ENCODE measurements around the gene SPOCK3. TPM values are rescaled to one million over a fixed set of nuclear protein-coding genes. Genes with fewer than 3 reads are reported as not detected.
A peak's percentile ranks its signal among the peaks of the same experiment; 100 is the strongest.

The SPOCK3 gene
- total RNA-seq, 2 donors from 2014 or later: 21.1 to 22.5 TPM

- Histone ChIP-seq H3K36me3 (ENCODE audit: control insufficient read depth, insufficient read depth, low read length) (no peaks in the 10 kb centered on the region), H3K27me3 (ENCODE audit: control insufficient read depth, insufficient read depth, low read length, poor library complexity, severe bottlenecking) (no peaks in the 10 kb centered on the region), H3K9me3 (ENCODE audit: control insufficient read depth, low read length) (no peaks in the 10 kb centered on the region), H3K4me3 (ENCODE audit: low read length) (no peak overlapping the region), H3K27ac (ENCODE audit: low read depth, low read length) (no peak overlapping the region), H3K9ac (ENCODE audit: extremely low read depth, low read length, poor library complexity, severe bottlenecking) (no peak overlapping the region), H3K4me1 (ENCODE audit: control insufficient read depth, insufficient read depth, low read length) (peaks cover 9% of the 10 kb centered on the region)
- TF ChIP-seq, protein P1, sequence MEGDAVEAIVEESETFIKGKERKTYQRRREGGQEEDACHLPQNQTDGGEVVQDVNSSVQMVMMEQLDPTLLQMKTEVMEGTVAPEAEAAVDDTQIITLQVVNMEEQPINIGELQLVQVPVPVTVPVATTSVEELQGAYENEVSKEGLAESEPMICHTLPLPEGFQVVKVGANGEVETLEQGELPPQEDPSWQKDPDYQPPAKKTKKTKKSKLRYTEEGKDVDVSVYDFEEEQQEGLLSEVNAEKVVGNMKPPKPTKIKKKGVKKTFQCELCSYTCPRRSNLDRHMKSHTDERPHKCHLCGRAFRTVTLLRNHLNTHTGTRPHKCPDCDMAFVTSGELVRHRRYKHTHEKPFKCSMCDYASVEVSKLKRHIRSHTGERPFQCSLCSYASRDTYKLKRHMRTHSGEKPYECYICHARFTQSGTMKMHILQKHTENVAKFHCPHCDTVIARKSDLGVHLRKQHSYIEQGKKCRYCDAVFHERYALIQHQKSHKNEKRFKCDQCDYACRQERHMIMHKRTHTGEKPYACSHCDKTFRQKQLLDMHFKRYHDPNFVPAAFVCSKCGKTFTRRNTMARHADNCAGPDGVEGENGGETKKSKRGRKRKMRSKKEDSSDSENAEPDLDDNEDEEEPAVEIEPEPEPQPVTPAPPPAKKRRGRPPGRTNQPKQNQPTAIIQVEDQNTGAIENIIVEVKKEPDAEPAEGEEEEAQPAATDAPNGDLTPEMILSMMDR (conservative IDR thresholded peaks at IDR 0.05): no peak
- no peak overlapping the region for H3K27ac Mint-ChIP-seq
- H3K4me1 Mint-ChIP-seq: peaks cover 6% of the 10 kb centered on the region
- H3K4me3 Mint-ChIP-seq: no peak overlapping the region
- 96 to 100% methylated on average over 1 to 2 of the region's 2 CpGs for WGBS, 2 experiments (ENCODE audit: insufficient coverage in 1 of 2, insufficient read length in 1 of 2)
- no peak for DNase-seq
- no peaks in the 10 kb centered on the region for H3K9me3 Mint-ChIP-seq
- no peaks in the 10 kb centered on the region for H3K36me3 Mint-ChIP-seq (ENCODE audit: low read depth)
- H3K27me3 Mint-ChIP-seq (ENCODE audit: insufficient read depth): no peaks in the 10 kb centered on the region
These were observed 347.6 kb downstream of the SPOCK3 start for GRCh38 chr4:166886718-166887117.

DNA sequence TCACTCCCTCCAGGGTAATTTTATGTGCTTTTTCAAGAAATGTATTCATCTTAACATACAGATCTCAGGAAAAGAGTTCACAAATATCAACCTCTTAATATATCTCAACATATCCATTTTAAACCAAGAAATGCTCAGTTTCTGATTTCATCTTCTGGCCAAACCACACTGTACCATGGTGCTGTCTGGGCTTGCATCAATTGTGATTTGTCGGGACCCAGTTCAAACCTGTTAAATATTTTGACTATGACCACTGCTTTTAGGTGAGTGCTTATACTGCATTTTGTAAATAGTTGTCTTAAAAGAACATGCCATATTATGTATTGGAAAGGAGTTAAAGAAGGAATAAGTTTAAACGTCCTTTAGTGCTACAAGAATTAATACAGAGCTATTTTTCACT lies 352.1 kb downstream of the SPOCK3 start:
- H3K27me3 Mint-ChIP-seq (ENCODE audit: insufficient read depth): no peaks in the 10 kb centered on the region
- Histone ChIP-seq H3K4me1 (ENCODE audit: control insufficient read depth, insufficient read depth, low read length) (peaks cover 11% of the 10 kb centered on the region), H3K4me3 (ENCODE audit: low read length) (no peak overlapping the region), H3K27me3 (ENCODE audit: control insufficient read depth, insufficient read depth, low read length, poor library complexity, severe bottlenecking) (no peaks in the 10 kb centered on the region), H3K9me3 (ENCODE audit: control insufficient read depth, low read length) (no peaks in the 10 kb centered on the region), H3K36me3 (ENCODE audit: control insufficient read depth, insufficient read depth, low read length) (no peaks in the 10 kb centered on the region), H3K27ac (ENCODE audit: low read depth, low read length) (no peak overlapping the region), H3K9ac (ENCODE audit: extremely low read depth, low read length, poor library complexity, severe bottlenecking) (no peak overlapping the region)
- TF ChIP-seq, protein P1 (conservative IDR thresholded peaks at IDR 0.05): no peak
- no peak overlapping the region for H3K27ac Mint-ChIP-seq
- H3K4me1 Mint-ChIP-seq: peaks cover 18% of the 10 kb centered on the region
- no peaks in the 10 kb centered on the region for H3K9me3 Mint-ChIP-seq
- H3K4me3 Mint-ChIP-seq: no peak overlapping the region
- no peak for DNase-seq
- 96 to 100% methylated on average over 1 of the region's 2 CpGs for WGBS, 2 experiments (ENCODE audit: insufficient coverage in 1 of 2, insufficient read length in 1 of 2)
- no peaks in the 10 kb centered on the region for H3K36me3 Mint-ChIP-seq (ENCODE audit: low read depth)

- DNase-seq: peak; percentile 57
These were observed 358.5 kb downstream of the SPOCK3 start for GRCh38 chr4:166875821-166876220.

More at GRCh38 chr4:166875821-166876220, 358.5 kb downstream of the SPOCK3 start:
- H3K36me3 Mint-ChIP-seq (ENCODE audit: low read depth): no peaks in the 10 kb centered on the region
- H3K27me3 Mint-ChIP-seq (ENCODE audit: insufficient read depth): no peaks in the 10 kb centered on the region
- no peaks in the 10 kb centered on the region for H3K9me3 Mint-ChIP-seq
- Histone ChIP-seq H3K9ac (ENCODE audit: extremely low read depth, low read length, poor library complexity, severe bottlenecking) (no peak overlapping the region), H3K36me3 (ENCODE audit: control insufficient read depth, insufficient read depth, low read length) (no peaks in the 10 kb centered on the region), H3K27me3 (ENCODE audit: control insufficient read depth, insufficient read depth, low read length, poor library complexity, severe bottlenecking) (no peaks in the 10 kb centered on the region), H3K27ac (ENCODE audit: low read depth, low read length) (no peak overlapping the region), H3K4me3 (ENCODE audit: low read length) (no peak overlapping the region), H3K9me3 (ENCODE audit: control insufficient read depth, low read length) (no peaks in the 10 kb centered on the region), H3K4me1 (ENCODE audit: control insufficient read depth, insufficient read depth, low read length) (no peaks in the 10 kb centered on the region)
- H3K27ac Mint-ChIP-seq: no peak overlapping the region
- TF ChIP-seq, protein P1 (conservative IDR thresholded peaks at IDR 0.05): no peak
- no peak overlapping the region for H3K4me3 Mint-ChIP-seq
- WGBS, 2 experiments (ENCODE audit: insufficient coverage in 1 of 2, insufficient read length in 1 of 2): 77% methylated on average over 5 of the region's 5 CpGs; no CpG with 5 or more reads in 1 of the 2 experiments
- peaks cover 13% of the 10 kb centered on the region for H3K4me1 Mint-ChIP-seq
